Neural progenitor cell (in vitro differentiated cells): ENCODE results near the gene TNRC18.
"Not testable (repeated sequence)": the region's sequence is repeated elsewhere in the genome, so short reads cannot be mapped to it uniquely, and the experiment has no call there.

ENCODE experiments used
- CTCF ChIP-seq: fragments of 200-600 bp; sonication (generic); IDR thresholded peaks from 2 replicates; pipeline ENCODE4 v1.5.1; 2017; ENCODE audit warnings: antibody characterized with exemption, mild to moderate bottlenecking
- EZH2 ChIP-seq: fragments of 200-600 bp; sonication (generic); IDR thresholded peaks from 2 replicates; pipeline ENCODE4 v1.6.1; 2017; ENCODE audit warnings: antibody characterized with exemption, mild to moderate bottlenecking, moderate library complexity
- EZH2phosphoT487 ChIP-seq: fragments of 200-600 bp; sonication (generic); IDR thresholded peaks from 2 replicates; pipeline ENCODE4 v1.6.1; 2017; ENCODE audit warnings: antibody characterized with exemption

- TF ChIP-seq CTCF, EZH2, EZH2phosphoT487: not testable (repeated sequence)
Observed at GRCh38 chr7:5287373-5287772, 136.3 kb downstream of the TNRC18 start.
